K562 (cell line): Measurements from ENCODE around the gene TRPC4AP. TPM values are rescaled to one million over a fixed set of nuclear protein-coding genes. Genes with fewer than 3 reads are reported as not detected.
A peak's percentile ranks its signal among the peaks of the same experiment; 100 is the strongest.

Experiments used
- ARNT ChIP-seq, 2 experiments: fragments of 450-650 bp; IDR thresholded peaks; 2 replicates each; pipeline ENCODE4 v1.6.1; 2016; ENCODE audit warnings: mild to moderate bottlenecking in 1 of 2
- CGGBP1 ChIP-seq: fragments of 250-450 bp; sonication (Bioruptor Pico); IDR thresholded peaks from 2 replicates; pipeline ENCODE4 v1.9.0; 2021; ENCODE audit warnings: mild to moderate bottlenecking
- LCOR ChIP-seq: sonication (generic); formaldehyde crosslinking; IDR thresholded peaks from 2 replicates; pipeline ENCODE4 v1.8.0; 2022; ENCODE audit warnings: mild to moderate bottlenecking, missing genetic modification reagents
- NFE2L1 ChIP-seq: fragments of 450-650 bp; IDR thresholded peaks from 2 replicates; pipeline ENCODE4 v1.6.1; 2016; ENCODE audit warnings: missing genetic modification characterization, low read depth, mild to moderate bottlenecking, missing compliant biosample characterization, moderate library complexity, borderline replicate concordance
- NFIC ChIP-seq: fragments of 450-650 bp; IDR thresholded peaks from 2 replicates; pipeline ENCODE4 v1.6.1; 2017; ENCODE audit warnings: mild to moderate bottlenecking, inconsistent platforms
- NFYB ChIP-seq: IDR thresholded peaks from 2 replicates; pipeline ENCODE4 v1.6.1; 2011; ENCODE audit warnings: mild to moderate bottlenecking, moderate library complexity; ENCODE audit not compliant: insufficient read length; ENCODE audit errors: extremely low read depth
- NR0B1 ChIP-seq: fragments of 450-650 bp; IDR thresholded peaks from one replicate; pipeline ENCODE4 v1.6.1; 2018; ENCODE audit warnings: mild to moderate bottlenecking, moderate library complexity; ENCODE audit not compliant: partially characterized antibody
- PTTG1 ChIP-seq: fragments of 450-650 bp; IDR thresholded peaks from 2 replicates; pipeline ENCODE4 v1.6.1; 2016; ENCODE audit warnings: low read depth, mild to moderate bottlenecking, missing genetic modification characterization, missing compliant biosample characterization
- RFX7 ChIP-seq: fragments of 250-450 bp; sonication (Bioruptor Pico); IDR thresholded peaks from 2 replicates; pipeline ENCODE4 v1.5.1; 2021; ENCODE audit warnings: mild to moderate bottlenecking
- TAF7 ChIP-seq: fragments of 450-650 bp; IDR thresholded peaks from 2 replicates; pipeline ENCODE4 v1.6.1; 2016; ENCODE audit warnings: missing genetic modification characterization, missing compliant biosample characterization
- ZNF311 ChIP-seq: fragments of 250-450 bp; sonication (Bioruptor Pico); IDR thresholded peaks from 2 replicates; pipeline ENCODE4 v1.4.0; 2020; ENCODE audit warnings: mild to moderate bottlenecking, moderate library complexity
- ZNF668 ChIP-seq: fragments of 250-450 bp; sonication (Bioruptor Pico); IDR thresholded peaks from 2 replicates; pipeline ENCODE4 v1.8.0; 2022; ENCODE audit warnings: mild to moderate bottlenecking, inconsistent platforms
- polyA plus RNA-seq, 8 experiments: library from polyadenylated mRNA; depleted of rRNA in 4 of 8; stranded (reverse) in 5 of 8; unstranded in 3 of 8; fragments of >200 nt; fragmentation: Nextera tagmentation in 2 of 8; fragmentation: Illumina TruSeq in 1 of 8; extraction: Ambion mirVana in 2 of 8; extraction: Trizol in 1 of 8; gene quantifications; 2 replicates each; pipeline versions ENCODE4 v1.2.1 to v1.2.3, GENCODE V29; 2011 to 2014; ENCODE audit warnings: inconsistent platforms in 1 of 8, missing spikeins in 1 of 8
- total RNA-seq, 7 experiments: library from RNA; depleted of rRNA in 6 of 7; stranded (reverse); fragments of >200 nt in 6 of 7; fragmentation: Illumina TruSeq in 2 of 7; extraction: Trizol in 2 of 7; gene quantifications; 2 replicates each; pipeline versions ENCODE4 v1.2.1 to v1.2.3, GENCODE V29; 2011 to 2021; ENCODE audit warnings: low replicate concordance in 1 of 7
- TF ChIP-seq, protein P1 (sequence below), 2 experiments: fragments of 450-650 bp; formaldehyde crosslinking in 1 of 2; IDR thresholded peaks; 2 replicates each; pipeline versions ENCODE4 v1.4.0 to v1.6.1; 2014 to 2020; ENCODE audit warnings: mild to moderate bottlenecking in 2 of 2, borderline replicate concordance in 1 of 2, low read depth in 1 of 2
- TF ChIP-seq, protein P2 (sequence below): fragments of 250-450 bp; sonication (Bioruptor Pico); IDR thresholded peaks from 2 replicates; pipeline ENCODE4 v1.5.0; 2021
- TF ChIP-seq, protein P3 (sequence below): fragments of 250-450 bp; sonication (Bioruptor Pico); IDR thresholded peaks from 2 replicates; pipeline ENCODE4 v1.4.0; 2020

Gene TRPC4AP
- total and polyA plus RNA-seq, 9 of the 15 experiments (the other 6 are each of a cell fraction or from before 2014, with no cell fraction given): 2.3 to 70.3 (median 33.3) TPM

- TF ChIP-seq, protein P1, sequence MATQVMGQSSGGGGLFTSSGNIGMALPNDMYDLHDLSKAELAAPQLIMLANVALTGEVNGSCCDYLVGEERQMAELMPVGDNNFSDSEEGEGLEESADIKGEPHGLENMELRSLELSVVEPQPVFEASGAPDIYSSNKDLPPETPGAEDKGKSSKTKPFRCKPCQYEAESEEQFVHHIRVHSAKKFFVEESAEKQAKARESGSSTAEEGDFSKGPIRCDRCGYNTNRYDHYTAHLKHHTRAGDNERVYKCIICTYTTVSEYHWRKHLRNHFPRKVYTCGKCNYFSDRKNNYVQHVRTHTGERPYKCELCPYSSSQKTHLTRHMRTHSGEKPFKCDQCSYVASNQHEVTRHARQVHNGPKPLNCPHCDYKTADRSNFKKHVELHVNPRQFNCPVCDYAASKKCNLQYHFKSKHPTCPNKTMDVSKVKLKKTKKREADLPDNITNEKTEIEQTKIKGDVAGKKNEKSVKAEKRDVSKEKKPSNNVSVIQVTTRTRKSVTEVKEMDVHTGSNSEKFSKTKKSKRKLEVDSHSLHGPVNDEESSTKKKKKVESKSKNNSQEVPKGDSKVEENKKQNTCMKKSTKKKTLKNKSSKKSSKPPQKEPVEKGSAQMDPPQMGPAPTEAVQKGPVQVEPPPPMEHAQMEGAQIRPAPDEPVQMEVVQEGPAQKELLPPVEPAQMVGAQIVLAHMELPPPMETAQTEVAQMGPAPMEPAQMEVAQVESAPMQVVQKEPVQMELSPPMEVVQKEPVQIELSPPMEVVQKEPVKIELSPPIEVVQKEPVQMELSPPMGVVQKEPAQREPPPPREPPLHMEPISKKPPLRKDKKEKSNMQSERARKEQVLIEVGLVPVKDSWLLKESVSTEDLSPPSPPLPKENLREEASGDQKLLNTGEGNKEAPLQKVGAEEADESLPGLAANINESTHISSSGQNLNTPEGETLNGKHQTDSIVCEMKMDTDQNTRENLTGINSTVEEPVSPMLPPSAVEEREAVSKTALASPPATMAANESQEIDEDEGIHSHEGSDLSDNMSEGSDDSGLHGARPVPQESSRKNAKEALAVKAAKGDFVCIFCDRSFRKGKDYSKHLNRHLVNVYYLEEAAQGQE (IDR thresholded peaks at IDR 0.05; ENCODE audit: borderline replicate concordance): peak; percentile 73; the same call in 1 of the 2 replicates
- TF ChIP-seq, protein P1 (CRISPR knock-in tag; IDR thresholded peaks at IDR 0.05; ENCODE audit: low read depth): no peak
- TF ChIP-seq NFYB (no peak), NFIC (peak; percentile 16; the same call in 1 of the 2 replicates), ARNT (IDR thresholded peaks at IDR 0.05) (no peak), ZNF311 (CRISPR knock-in tag) (no peak), NR0B1 (no peak), PTTG1 (tag) (no peak), RFX7 (CRISPR knock-in tag) (no peak), LCOR (CRISPR knock-in tag) (peak; percentile 96; the same call in 1 of the 2 replicates), ZNF668 (CRISPR knock-in tag) (no peak), NFE2L1 (tag) (no peak), TAF7 (tag) (peak; percentile 95), CGGBP1 (CRISPR knock-in tag) (no peak)
- TF ChIP-seq, protein P2, sequence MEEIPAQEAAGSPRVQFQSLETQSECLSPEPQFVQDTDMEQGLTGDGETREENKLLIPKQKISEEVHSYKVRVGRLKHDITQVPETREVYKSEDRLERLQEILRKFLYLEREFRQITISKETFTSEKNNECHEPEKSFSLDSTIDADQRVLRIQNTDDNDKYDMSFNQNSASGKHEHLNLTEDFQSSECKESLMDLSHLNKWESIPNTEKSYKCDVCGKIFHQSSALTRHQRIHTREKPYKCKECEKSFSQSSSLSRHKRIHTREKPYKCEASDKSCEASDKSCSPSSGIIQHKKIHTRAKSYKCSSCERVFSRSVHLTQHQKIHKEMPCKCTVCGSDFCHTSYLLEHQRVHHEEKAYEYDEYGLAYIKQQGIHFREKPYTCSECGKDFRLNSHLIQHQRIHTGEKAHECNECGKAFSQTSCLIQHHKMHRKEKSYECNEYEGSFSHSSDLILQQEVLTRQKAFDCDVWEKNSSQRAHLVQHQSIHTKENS (CRISPR knock-in tag): no peak
- TF ChIP-seq, protein P3, sequence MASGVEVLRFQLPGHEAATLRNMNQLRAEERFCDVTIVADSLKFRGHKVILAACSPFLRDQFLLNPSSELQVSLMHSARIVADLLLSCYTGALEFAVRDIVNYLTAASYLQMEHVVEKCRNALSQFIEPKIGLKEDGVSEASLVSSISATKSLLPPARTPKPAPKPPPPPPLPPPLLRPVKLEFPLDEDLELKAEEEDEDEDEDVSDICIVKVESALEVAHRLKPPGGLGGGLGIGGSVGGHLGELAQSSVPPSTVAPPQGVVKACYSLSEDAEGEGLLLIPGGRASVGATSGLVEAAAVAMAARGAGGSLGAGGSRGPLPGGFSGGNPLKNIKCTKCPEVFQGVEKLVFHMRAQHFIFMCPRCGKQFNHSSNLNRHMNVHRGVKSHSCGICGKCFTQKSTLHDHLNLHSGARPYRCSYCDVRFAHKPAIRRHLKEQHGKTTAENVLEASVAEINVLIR (CRISPR knock-in tag): no peak
These were observed 137.2 kb downstream of the TRPC4AP start, which contains the start of the genes GSS and MYH7B (continued) for GRCh38 chr20:34955231-34956040.
